Keratinocyte (primary cell): Measurements from ENCODE around the gene APOF. TPM values are rescaled to one million over a fixed set of nuclear protein-coding genes. Genes with fewer than 3 reads are reported as not detected.

Experiments
- DNase-seq: peaks from one replicate; pipeline ENCODE4 v3.0.0-alpha.2; 2011; ENCODE audit warnings: low read depth, missing footprints, low spot score
- FAIRE-seq: peaks from 2 replicates; lab custom pipeline; 2011; peaks lifted over from hg19 to GRCh38; lab: Jason Lieb, UNC
- H2AFZ ChIP-seq: 2 replicates; pipeline ENCODE4 v1.6.0; 2012; ENCODE audit warnings: low read length, control low read depth, inconsistent platforms; ENCODE audit not compliant: control insufficient read depth
- H3K27ac ChIP-seq: 2 replicates; pipeline ENCODE4 v1.5.1; 2011; ENCODE audit warnings: low read length; ENCODE audit not compliant: control insufficient read depth, insufficient read depth
- H3K27me3 ChIP-seq: 3 replicates; pipeline ENCODE4 v1.6.0; 2011; ENCODE audit warnings: low read length; ENCODE audit not compliant: control insufficient read depth, insufficient read depth; ENCODE audit errors: extremely low read depth
- H3K36me3 ChIP-seq, 2 experiments: 2 replicates in 1 of 2; 3 replicates in 1 of 2; pipeline ENCODE4 v1.5.1; 2011; ENCODE audit warnings: low read length in 2 of 2, mild to moderate bottlenecking in 1 of 2; ENCODE audit not compliant: control insufficient read depth in 2 of 2, insufficient read depth in 2 of 2; ENCODE audit errors: extremely low read depth in 1 of 2
- H3K4me1 ChIP-seq: 3 replicates; pipeline ENCODE4 v1.5.1; 2011; ENCODE audit warnings: low read length; ENCODE audit not compliant: control insufficient read depth, insufficient read depth; ENCODE audit errors: extremely low read depth
- H3K4me2 ChIP-seq: 3 replicates; pipeline ENCODE4 v1.6.0; 2011; ENCODE audit warnings: low read depth, low read length; ENCODE audit not compliant: control insufficient read depth, insufficient read depth; ENCODE audit errors: extremely low read depth
- H3K4me3 ChIP-seq, 3 experiments: fragments of 200-600 bp in 1 of 3; sonication (generic) in 1 of 3; 2 replicates in 2 of 3; 3 replicates in 1 of 3; pipeline ENCODE4 v1.5.1; 2011 to 2016; ENCODE audit warnings: low read length in 3 of 3, mild to moderate bottlenecking in 3 of 3, control low read depth in 2 of 3, inconsistent platforms in 1 of 3, low read depth in 1 of 3, mixed read lengths in 1 of 3, mixed run types in 1 of 3, moderate library complexity in 1 of 3; ENCODE audit not compliant: control insufficient read depth in 2 of 3, insufficient read depth in 2 of 3; ENCODE audit errors: extremely low read depth in 1 of 3
- H3K79me2 ChIP-seq: 2 replicates; pipeline ENCODE4 v1.6.0; 2012; ENCODE audit warnings: low read length; ENCODE audit not compliant: control insufficient read depth, insufficient read depth
- H3K9ac ChIP-seq: 3 replicates; pipeline ENCODE4 v1.6.0; 2011; ENCODE audit warnings: low read length; ENCODE audit not compliant: control insufficient read depth, insufficient read depth; ENCODE audit errors: extremely low read depth
- H3K9me1 ChIP-seq: 3 replicates; pipeline ENCODE4 v1.6.0; 2011; ENCODE audit warnings: low read length; ENCODE audit not compliant: control insufficient read depth, insufficient read depth; ENCODE audit errors: extremely low read depth
- H3K9me3 ChIP-seq: 2 replicates; pipeline ENCODE4 v1.5.1; 2012; ENCODE audit warnings: low read depth, low read length; ENCODE audit not compliant: control insufficient read depth
- H4K20me1 ChIP-seq: 3 replicates; pipeline ENCODE4 v1.6.0; 2011; ENCODE audit warnings: low read length; ENCODE audit not compliant: control insufficient read depth, insufficient read depth; ENCODE audit errors: extremely low read depth
- CTCF ChIP-seq, 3 experiments: IDR thresholded peaks in 1 of 3; conservative IDR thresholded peaks in 1 of 3; optimal IDR thresholded peaks in 1 of 3; 2 replicates in 2 of 3; 3 replicates in 1 of 3; pipeline versions ENCODE3 to v1.5.1; 2011; ENCODE audit warnings: low read length in 3 of 3, mild to moderate bottlenecking in 3 of 3, moderate library complexity in 2 of 3, control low read depth in 1 of 3, inconsistent platforms in 1 of 3; ENCODE audit not compliant: insufficient read depth in 2 of 3; ENCODE audit errors: extremely low read depth in 1 of 3
- EZH2 ChIP-seq: IDR thresholded peaks from one replicate; pipeline ENCODE4 v1.6.1; 2012; ENCODE audit warnings: inconsistent platforms, mild to moderate bottlenecking, low read length, moderate library complexity
- dilution Hi-C: fragments of 300-500 bp; cut with MboI; formaldehyde crosslinking; loops from one replicate; pipeline ENCODE4 v1.7.0; 2020; ENCODE audit warnings: low sequenced_read_pairs; ENCODE audit not compliant: extremely low pct_ligation_motif_present
- polyA plus RNA-seq, 5 experiments: library from polyadenylated mRNA; depleted of rRNA in 3 of 5; stranded (reverse) in 3 of 5; stranded (forward) in 1 of 5; unstranded in 1 of 5; fragments of >200 nt; gene quantifications; 1 replicate in 1 of 5; 2 replicates in 3 of 5; 3 replicates in 1 of 5; pipeline versions ENCODE4 v1.2.1 to v1.2.3, GENCODE V29; 2011 to 2012; ENCODE audit warnings: missing spikeins in 2 of 5, low read depth in 1 of 5, low replicate concordance in 1 of 5

Gene APOF
- polyA plus RNA-seq, 1 donor (not counting 4 experiments of a cell fraction or from before 2014, with no cell fraction given): not detected

- Histone ChIP-seq H3K36me3 (peaks cover 11 to 18% of the 10 kb centered on the region in 2 experiments), H3K4me3 (peak overlapping the region in 1 of 3 experiments; percentile 25), H4K20me1 (no peaks in the 10 kb centered on the region), H3K9ac (peak overlapping the region; percentile 74), H3K4me2 (peak overlapping the region; percentile 74), H3K4me1 (peaks cover 22% of the 10 kb centered on the region), H3K79me2 (no peaks in the 10 kb centered on the region), H3K27ac (peak overlapping the region; percentile 91), H2AFZ (peak overlapping the region; percentile 79), H3K9me3 (no peaks in the 10 kb centered on the region), H3K9me1 (no peaks in the 10 kb centered on the region), H3K27me3 (no peaks in the 10 kb centered on the region)
- TF ChIP-seq EZH2 (no peak), CTCF (optimal IDR thresholded peaks at IDR 0.05 in 1 of 3, IDR thresholded peaks at IDR 0.05 in 1 of 3, conservative IDR thresholded peaks at IDR 0.05 in 1 of 3; ENCODE audit: extremely low read depth in 1 of 3, insufficient read depth in 2 of 3, low read length in 3 of 3) (no peak)
- FAIRE-seq: no peak
- dilution Hi-C loops: no loop called here
- DNase-seq: no peak
Observed at GRCh38 chr12:56339158-56339422, 23.6 kb downstream of the APOF start.

GRCh38 chr12:56338308-56339157 lies 24.1 kb downstream of the APOF start, which contains the start of gene IL23A:
TSS of gene IL23A (plus strand) at chr12:56338884. CDS start at chr12:56339045, 161 bp downstream.
- peak within 1 kb of the TSS; percentile 74 for H3K4me2 ChIP-seq
- H3K9ac ChIP-seq: peak within 1 kb of the TSS; percentile 74
- no peaks in the 10 kb centered on the region for H3K9me3 ChIP-seq
- FAIRE-seq (peak; percentile 69), DNase-seq (peak; percentile 90)
- dilution Hi-C loops: no loop called here
- H3K36me3 ChIP-seq: peaks cover 6 to 13% of the 10 kb centered on the region in 2 experiments
- TF ChIP-seq EZH2 (no peak), CTCF (optimal IDR thresholded peaks at IDR 0.05 in 1 of 3, IDR thresholded peaks at IDR 0.05 in 1 of 3, conservative IDR thresholded peaks at IDR 0.05 in 1 of 3; ENCODE audit: extremely low read depth in 1 of 3, insufficient read depth in 2 of 3, low read length in 3 of 3) (no peak)
- peaks cover 22% of the 10 kb centered on the region for H3K4me1 ChIP-seq
- H2AFZ ChIP-seq: peak within 1 kb of the TSS; percentile 79
- H4K20me1 ChIP-seq: no peaks in the 10 kb centered on the region
- H3K27ac ChIP-seq: peak within 1 kb of the TSS; percentile 91
- no peaks in the 10 kb centered on the region for H3K79me2 ChIP-seq
- peak within 1 kb of the TSS in 2 of 3 experiments; percentile 4 to 25 for H3K4me3 ChIP-seq
- no peaks in the 10 kb centered on the region for H3K27me3 ChIP-seq
- H3K9me1 ChIP-seq: no peaks in the 10 kb centered on the region
